Gastroesophageal sphincter (tissue), 3 donors: ENCODE results near the gene MYOF.

Source experiments
- EP300 ChIP-seq: sonication (generic); formaldehyde crosslinking; IDR thresholded peaks from one replicate; pipeline ENCODE4 v1.6.1; 2017; ENCODE audit warnings: antibody characterized with exemption, mild to moderate bottlenecking
- POLR2A ChIP-seq, 2 donors: fragments of 450-650 bp; IDR thresholded peaks; one replicate each; pipeline ENCODE4 v1.6.1; 2017; ENCODE audit warnings: antibody characterized with exemption in 2 of 2, mild to moderate bottlenecking in 2 of 2, moderate library complexity in 1 of 2
- POLR2AphosphoS5 ChIP-seq: sonication (generic); formaldehyde crosslinking; IDR thresholded peaks from one replicate; pipeline ENCODE4 v1.6.1; 2017; ENCODE audit warnings: antibody characterized with exemption
- TF ChIP-seq, protein P1 (sequence below), 4 experiments: fragments of 200-600 bp in 2 of 4; fragments of 450-650 bp in 2 of 4; sonication (generic) in 1 of 4; IDR thresholded peaks; one replicate each; pipeline ENCODE4 v1.5.1; 2017 to 2019; ENCODE audit warnings: antibody characterized with exemption in 4 of 4, mild to moderate bottlenecking in 2 of 4, moderate library complexity in 2 of 4

DNA sequence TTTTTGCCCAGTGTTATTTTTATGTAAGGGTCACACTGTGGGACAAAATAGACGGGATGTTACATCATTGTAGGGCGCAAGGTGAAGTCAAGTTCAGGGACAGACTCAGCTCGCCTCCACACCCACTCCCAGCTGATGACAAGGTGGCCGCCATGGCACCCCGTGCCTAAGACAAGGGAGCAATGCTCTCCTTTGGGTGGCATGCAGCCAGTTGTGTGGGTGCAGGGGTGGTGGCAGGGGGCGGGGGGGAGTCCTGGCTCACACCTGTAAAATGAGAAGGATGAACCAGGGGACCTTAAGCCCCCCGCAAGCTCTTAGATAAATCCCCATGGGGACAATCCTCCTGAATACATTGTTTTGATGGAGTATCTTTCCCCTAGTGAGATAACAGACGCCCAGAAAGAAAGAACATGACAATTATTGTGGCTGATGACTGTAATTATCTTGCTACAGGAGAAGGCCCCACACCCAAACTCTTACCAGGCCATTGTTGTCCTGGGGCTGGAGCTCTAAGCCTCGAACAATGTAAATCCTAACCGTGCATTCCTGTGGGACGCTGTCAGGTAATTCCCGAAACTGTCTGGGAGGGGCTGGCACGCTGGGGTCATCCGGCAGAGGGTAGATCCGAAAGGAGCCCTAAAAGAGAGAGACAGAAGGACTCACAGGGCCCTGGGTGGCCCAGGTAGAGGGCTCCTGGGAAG is 148.7 kb downstream of the MYOF start:
- TF ChIP-seq, protein P1, sequence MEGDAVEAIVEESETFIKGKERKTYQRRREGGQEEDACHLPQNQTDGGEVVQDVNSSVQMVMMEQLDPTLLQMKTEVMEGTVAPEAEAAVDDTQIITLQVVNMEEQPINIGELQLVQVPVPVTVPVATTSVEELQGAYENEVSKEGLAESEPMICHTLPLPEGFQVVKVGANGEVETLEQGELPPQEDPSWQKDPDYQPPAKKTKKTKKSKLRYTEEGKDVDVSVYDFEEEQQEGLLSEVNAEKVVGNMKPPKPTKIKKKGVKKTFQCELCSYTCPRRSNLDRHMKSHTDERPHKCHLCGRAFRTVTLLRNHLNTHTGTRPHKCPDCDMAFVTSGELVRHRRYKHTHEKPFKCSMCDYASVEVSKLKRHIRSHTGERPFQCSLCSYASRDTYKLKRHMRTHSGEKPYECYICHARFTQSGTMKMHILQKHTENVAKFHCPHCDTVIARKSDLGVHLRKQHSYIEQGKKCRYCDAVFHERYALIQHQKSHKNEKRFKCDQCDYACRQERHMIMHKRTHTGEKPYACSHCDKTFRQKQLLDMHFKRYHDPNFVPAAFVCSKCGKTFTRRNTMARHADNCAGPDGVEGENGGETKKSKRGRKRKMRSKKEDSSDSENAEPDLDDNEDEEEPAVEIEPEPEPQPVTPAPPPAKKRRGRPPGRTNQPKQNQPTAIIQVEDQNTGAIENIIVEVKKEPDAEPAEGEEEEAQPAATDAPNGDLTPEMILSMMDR (IDR thresholded peaks at IDR 0.05), result no peak
- TF ChIP-seq POLR2A (IDR thresholded peaks at IDR 0.05) (no peak), POLR2AphosphoS5 (no peak), EP300 (no peak)
